HCEC 1CT (cell line): ENCODE data around the gene CDH7.

Experiments
- DNase-seq: peaks from one replicate; pipeline ENCODE4 v3.0.0-alpha.2; 2017

The CDH7 gene

GRCh38 chr18:65768120-65768778 is 17.4 kb downstream of the CDH7 start:
- DNase-seq = no peak

GRCh38 chr18:65769652-65770051 is 18.8 kb downstream of the CDH7 start:
- DNase-seq = no peak

- DNase-seq = no peak
Observed at GRCh38 chr18:65786474-65786873, 35.7 kb downstream of the CDH7 start.

GRCh38 chr18:65788373-65788772 is 37.6 kb downstream of the CDH7 start:
- DNase-seq = no peak

GRCh38 chr18:65790604-65791003 is 39.8 kb downstream of the CDH7 start:
- no peak for DNase-seq

GRCh38 chr18:65791719-65792118 is 40.9 kb downstream of the CDH7 start:
- no peak for DNase-seq

GRCh38 chr18:65792456-65793074 is 41.8 kb downstream of the CDH7 start:
- no peak for DNase-seq

- no peak for DNase-seq
Observed at GRCh38 chr18:65808759-65809158, 57.9 kb downstream of the CDH7 start.

- no peak for DNase-seq
Observed at GRCh38 chr18:65811307-65811706, 60.5 kb downstream of the CDH7 start.

- no peak for DNase-seq
Observed at GRCh38 chr18:65815506-65815905, 64.7 kb downstream of the CDH7 start.

- DNase-seq = no peak
Observed at GRCh38 chr18:65817178-65817577, 66.4 kb downstream of the CDH7 start.

GRCh38 chr18:65821911-65822310 is 71.1 kb downstream of the CDH7 start:
- no peak for DNase-seq

GRCh38 chr18:65822826-65823225 is 72.0 kb downstream of the CDH7 start:
- DNase-seq = no peak

- no peak for DNase-seq
Observed at GRCh38 chr18:65827444-65827843, 76.6 kb downstream of the CDH7 start.

- DNase-seq = no peak
Observed at GRCh38 chr18:65835881-65836280, 85.1 kb downstream of the CDH7 start.

GRCh38 chr18:65846107-65846506 is 95.3 kb downstream of the CDH7 start:
- no peak for DNase-seq

- no peak for DNase-seq
Observed at GRCh38 chr18:65852273-65852672, 101.5 kb downstream of the CDH7 start.

- no peak for DNase-seq
Observed at GRCh38 chr18:65859075-65859474, 108.3 kb downstream of the CDH7 start.

GRCh38 chr18:65869527-65869926 is 118.7 kb downstream of the CDH7 start:
- DNase-seq = no peak

GRCh38 chr18:65876310-65876709 is 125.5 kb downstream of the CDH7 start:
- DNase-seq = no peak

- no peak for DNase-seq
Observed at GRCh38 chr18:65897292-65897691, 146.5 kb downstream of the CDH7 start.

GRCh38 chr18:65901522-65901921 is 150.7 kb downstream of the CDH7 start:
- no peak for DNase-seq

- DNase-seq = no peak
Observed at GRCh38 chr18:65906621-65907034, 155.8 kb downstream of the CDH7 start.

GRCh38 chr18:65907281-65907680 is 156.5 kb downstream of the CDH7 start:
- DNase-seq = no peak

GRCh38 chr18:65919018-65919417 is 168.2 kb downstream of the CDH7 start:
- DNase-seq = no peak
